Jurkat, Clone E6-1 (cell line): Measurements from ENCODE around the gene C11orf91. TPM values are rescaled to one million over a fixed set of nuclear protein-coding genes. Genes with fewer than 3 reads are reported as not detected.
"Not testable (repeated sequence)": the region's sequence is repeated elsewhere in the genome, so short reads cannot be mapped to it uniquely, and the experiment has no call there.

Experiments
- DNase-seq: peaks from one replicate; pipeline ENCODE4 v3.0.0-alpha.2; 2011; ENCODE audit warnings: low read depth, low spot score
- H3K4me3 ChIP-seq: 2 replicates; pipeline ENCODE4 v1.5.1; 2011; ENCODE audit warnings: mild to moderate bottlenecking, low read length, control low read depth, moderate library complexity
- polyA plus RNA-seq: library from polyadenylated mRNA; unstranded; fragments of >200 nt; gene quantifications from one replicate; pipeline ENCODE4 v1.2.1, GENCODE V29; 2012; ENCODE audit warnings: missing spikeins; ENCODE audit not compliant: insufficient read length, insufficient read depth

Gene C11orf91
- not detected for polyA plus RNA-seq

- H3K4me3 ChIP-seq: peak within 1 kb of the TSS; percentile 54
- peak; percentile 86 for DNase-seq
Observed at GRCh38 chr11:33700502-33701271, at the start of gene C11orf91. Gene C11orf91, minus strand, starts transcription at chr11:33700826. Its CDS starts 86 bp downstream, at chr11:33700740.

- H3K4me3 ChIP-seq: no peak overlapping the region
- DNase-seq: no peak
Observed at GRCh38 chr11:33747979-33748378, 47.4 kb upstream of the C11orf91 start.

- DNase-seq: no peak
- no peak overlapping the region for H3K4me3 ChIP-seq
Observed at GRCh38 chr11:33743291-33743690, 42.7 kb upstream of the C11orf91 start.

- no peak for DNase-seq
Observed at GRCh38 chr11:33742249-33742851, 41.7 kb upstream of the C11orf91 start.

GRCh38 chr11:33741806-33742205 lies 41.2 kb upstream of the C11orf91 start:
- no peak overlapping the region for H3K4me3 ChIP-seq
- no peak for DNase-seq

More at GRCh38 chr11:33742249-33742851, 41.7 kb upstream of the C11orf91 start:
- H3K4me3 ChIP-seq: no peak overlapping the region

- DNase-seq: no peak
- H3K4me3 ChIP-seq: no peak overlapping the region
Observed at GRCh38 chr11:33737362-33737821, 36.8 kb upstream of the C11orf91 start.

- DNase-seq: peak; percentile 78
- peak within 1 kb of the TSS; percentile 72 for H3K4me3 ChIP-seq
Observed at GRCh38 chr11:33736148-33736812, 35.7 kb upstream of the C11orf91 start, which contains the start of gene CD59. Gene CD59, minus strand, starts transcription at chr11:33736423. Its CDS starts 13,978 bp downstream, at chr11:33722445.

- peak overlapping the region; percentile 72 for H3K4me3 ChIP-seq
- no peak for DNase-seq
Observed at GRCh38 chr11:33735271-33736147, 34.9 kb upstream of the C11orf91 start.

- DNase-seq: no peak
- H3K4me3 ChIP-seq: peak overlapping the region; percentile 72; the same call in 1 of the 2 replicates
Observed at GRCh38 chr11:33734441-33735270, 34.0 kb upstream of the C11orf91 start.

- H3K4me3 ChIP-seq: no peak overlapping the region
- no peak for DNase-seq
Observed at GRCh38 chr11:33733980-33734379, 33.4 kb upstream of the C11orf91 start.

- H3K4me3 ChIP-seq: no peak overlapping the region
- no peak for DNase-seq
Observed at GRCh38 chr11:33731723-33732531, 31.3 kb upstream of the C11orf91 start.

- no peak overlapping the region for H3K4me3 ChIP-seq
- no peak for DNase-seq
Observed at GRCh38 chr11:33730716-33731115, 30.1 kb upstream of the C11orf91 start.

- H3K4me3 ChIP-seq, DNase-seq: not testable (repeated sequence)
Observed at GRCh38 chr11:33729072-33729664, 28.5 kb upstream of the C11orf91 start.

- H3K4me3 ChIP-seq, DNase-seq: not testable (repeated sequence)
Observed at GRCh38 chr11:33727539-33727938, 26.9 kb upstream of the C11orf91 start.

GRCh38 chr11:33725496-33725895 lies 24.9 kb upstream of the C11orf91 start:
- no peak overlapping the region for H3K4me3 ChIP-seq
- no peak for DNase-seq

GRCh38 chr11:33724644-33725035 lies 24.0 kb upstream of the C11orf91 start:
- DNase-seq: no peak

More at GRCh38 chr11:33724644-33725035, 24.0 kb upstream of the C11orf91 start:
- H3K4me3 ChIP-seq: no peak overlapping the region
